Measurements from ENCODE around the gene CCNY.

DNA sequence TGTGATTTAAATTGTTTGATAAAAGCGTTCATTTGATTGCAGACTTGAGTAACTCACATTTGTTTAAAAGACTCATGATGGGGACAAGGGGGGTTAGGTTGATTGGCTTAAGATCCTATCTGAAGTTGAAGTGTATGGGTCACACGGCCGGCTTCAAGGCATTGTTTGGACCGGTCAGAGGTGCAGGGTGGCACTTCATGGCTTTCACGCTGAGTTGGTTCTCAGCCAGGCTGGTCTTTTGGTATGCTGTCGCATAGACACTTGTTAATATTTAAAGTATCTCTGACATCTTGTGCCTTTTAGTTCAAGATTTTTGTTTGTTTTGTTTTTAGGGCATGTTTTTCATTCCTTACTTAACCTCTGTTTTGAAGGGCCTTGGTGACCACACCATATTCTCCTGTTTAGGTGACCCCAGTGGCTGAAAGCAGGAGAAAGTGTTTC lies 58.1 kb downstream of the CCNY start:
- TF ChIP-seq, protein P1, sequence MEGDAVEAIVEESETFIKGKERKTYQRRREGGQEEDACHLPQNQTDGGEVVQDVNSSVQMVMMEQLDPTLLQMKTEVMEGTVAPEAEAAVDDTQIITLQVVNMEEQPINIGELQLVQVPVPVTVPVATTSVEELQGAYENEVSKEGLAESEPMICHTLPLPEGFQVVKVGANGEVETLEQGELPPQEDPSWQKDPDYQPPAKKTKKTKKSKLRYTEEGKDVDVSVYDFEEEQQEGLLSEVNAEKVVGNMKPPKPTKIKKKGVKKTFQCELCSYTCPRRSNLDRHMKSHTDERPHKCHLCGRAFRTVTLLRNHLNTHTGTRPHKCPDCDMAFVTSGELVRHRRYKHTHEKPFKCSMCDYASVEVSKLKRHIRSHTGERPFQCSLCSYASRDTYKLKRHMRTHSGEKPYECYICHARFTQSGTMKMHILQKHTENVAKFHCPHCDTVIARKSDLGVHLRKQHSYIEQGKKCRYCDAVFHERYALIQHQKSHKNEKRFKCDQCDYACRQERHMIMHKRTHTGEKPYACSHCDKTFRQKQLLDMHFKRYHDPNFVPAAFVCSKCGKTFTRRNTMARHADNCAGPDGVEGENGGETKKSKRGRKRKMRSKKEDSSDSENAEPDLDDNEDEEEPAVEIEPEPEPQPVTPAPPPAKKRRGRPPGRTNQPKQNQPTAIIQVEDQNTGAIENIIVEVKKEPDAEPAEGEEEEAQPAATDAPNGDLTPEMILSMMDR (IDR thresholded peaks at IDR 0.05): no peak
- no peak for TF ChIP-seq POLR2AphosphoS5 (IDR thresholded peaks at IDR 0.05)

All from prostate gland (tissue), 2 donors.